HCT116 (cell line): ENCODE data around the gene STAU1. TPM values are rescaled to one million over a fixed set of nuclear protein-coding genes. Genes with fewer than 3 reads are reported as not detected.

ENCODE experiments used
- ATAC-seq: fragments of 200-7000 bp; cut with Tn5 transposase; 2 replicates; pipeline ENCODE4 v1.9.1; 2020; ENCODE audit warnings: mild to moderate bottlenecking, moderate library complexity
- BruUV-seq: library from RNA; stranded (reverse); fragments of 400-500 nt; replicated peaks from 2 replicates; lab custom pipeline; 2021; lab: Mats Ljungman, UMichigan
- CTCF ChIA-PET: fragments of 300-600 bp; sonication (Branson Sonifier 250); formaldehyde crosslinking; loops from one replicate; lab custom pipeline; 2021; ENCODE audit warnings: antibody characterized with exemption; lab: Charles Lee
- POLR2A ChIA-PET: fragments of 300-600, 350-600 bp; sonication (Branson Sonifier 250); formaldehyde crosslinking; loops from one replicate; lab custom pipeline; 2021; ENCODE audit warnings: antibody characterized with exemption; lab: Charles Lee
- RAD21 ChIA-PET, 2 experiments: fragments of 300-600 bp; sonication (Branson Sonifier 250); formaldehyde crosslinking; loops; one replicate each; lab custom pipeline; 2023; ENCODE audit warnings: low total read pairs in 2 of 2; ENCODE audit not compliant: uncharacterized antibody in 2 of 2, unreplicated experiment in 2 of 2, low non-redundant PET in 1 of 2; lab: Charles Lee
- DNase-seq: peaks from one replicate; pipeline ENCODE4 v3.0.0-alpha.2; 2010; ENCODE audit warnings: low read depth, low spot score
- H2AFZ ChIP-seq: fragments of 200-600 bp; shearing (Covaris generic), sonication (generic); 2 replicates; pipeline ENCODE4 v1.6.1; 2017; ENCODE audit warnings: low read depth, mixed run types, mixed read lengths, antibody characterized with exemption, low read length; ENCODE audit not compliant: poor library complexity, severe bottlenecking
- H3K27ac ChIP-seq: 2 replicates; pipeline ENCODE4 v1.5.1; 2012; ENCODE audit warnings: low read depth, low read length
- H3K27me3 ChIP-seq: fragments of 200-600 bp; sonication (generic); 2 replicates; pipeline ENCODE4 v1.6.1; 2016; ENCODE audit warnings: mixed run types, low read length, mixed read lengths; ENCODE audit not compliant: insufficient read depth
- H3K36me3 ChIP-seq, 2 experiments: fragments of 200-500 bp in 1 of 2; fragments of 200-600 bp in 1 of 2; sonication (Bioruptor generic) in 1 of 2; sonication (generic) in 1 of 2; 2 replicates each; pipeline versions ENCODE4 v1.5.1 to v1.6.1; 2014 to 2016; ENCODE audit warnings: low read length in 2 of 2, inconsistent platforms in 1 of 2, mixed read lengths in 1 of 2, mixed run types in 1 of 2; ENCODE audit not compliant: insufficient read depth in 2 of 2, control insufficient read depth in 1 of 2
- H3K4me1 ChIP-seq, 2 experiments: fragments of 200-600 bp in 1 of 2; sonication (generic) in 1 of 2; 2 replicates each; pipeline versions ENCODE4 v1.5.1 to v1.6.1; 2012 to 2017; ENCODE audit warnings: low read length in 2 of 2, inconsistent platforms in 1 of 2, mild to moderate bottlenecking in 1 of 2, mixed read lengths in 1 of 2, mixed run types in 1 of 2, moderate library complexity in 1 of 2; ENCODE audit not compliant: insufficient read depth in 2 of 2, control insufficient read depth in 1 of 2
- H3K4me2 ChIP-seq: fragments of 200-600 bp; sonication (generic); 2 replicates; pipeline ENCODE4 v1.6.1; 2017; ENCODE audit warnings: mixed run types, low read length, mixed read lengths
- H3K4me3 ChIP-seq, 2 experiments: fragments of 200-600 bp in 1 of 2; sonication (generic) in 1 of 2; replicated peaks in 1 of 2; 2 replicates each; pipeline ENCODE4 v1.5.1; 2011 to 2016; ENCODE audit warnings: low read length in 2 of 2, control low read depth in 1 of 2, low read depth in 1 of 2, mild to moderate bottlenecking in 1 of 2, mixed read lengths in 1 of 2, mixed run types in 1 of 2
- H3K79me2 ChIP-seq: fragments of 200-600 bp; sonication (generic); 2 replicates; pipeline ENCODE4 v1.6.1; 2017; ENCODE audit warnings: mild to moderate bottlenecking, mixed run types, low read length, moderate library complexity, mixed read lengths; ENCODE audit not compliant: insufficient read depth
- H3K9ac ChIP-seq: fragments of 200-600 bp; sonication (generic); 2 replicates; pipeline ENCODE4 v1.6.1; 2016; ENCODE audit warnings: low read length, mixed read lengths
- H3K9me2 ChIP-seq: fragments of 200-600 bp; sonication (generic), shearing (Covaris generic); 2 replicates; pipeline ENCODE4 v1.6.1; 2017; ENCODE audit warnings: mixed run types, mild to moderate bottlenecking, moderate library complexity; ENCODE audit not compliant: insufficient read depth
- H3K9me3 ChIP-seq, 2 experiments: fragments of 200-500 bp in 1 of 2; fragments of 200-600 bp in 1 of 2; sonication (Bioruptor generic) in 1 of 2; sonication (generic) in 1 of 2; 2 replicates each; pipeline ENCODE4 v1.6.1; 2014 to 2017; ENCODE audit warnings: low read length in 2 of 2, mixed read lengths in 2 of 2, inconsistent platforms in 1 of 2, low read depth in 1 of 2, mild to moderate bottlenecking in 1 of 2, mixed run types in 1 of 2, moderate library complexity in 1 of 2; ENCODE audit not compliant: control insufficient read depth in 1 of 2, insufficient read depth in 1 of 2
- H4K20me1 ChIP-seq: fragments of 200-600 bp; sonication (generic), shearing (Covaris generic); 2 replicates; pipeline ENCODE4 v1.6.1; 2017; ENCODE audit warnings: mixed run types, mild to moderate bottlenecking, moderate library complexity; ENCODE audit not compliant: insufficient read depth
- CBX3 ChIP-seq: IDR thresholded peaks from 2 replicates; pipeline ENCODE4 v1.6.1; 2012; ENCODE audit warnings: low read depth
- RAD21 ChIP-seq: IDR thresholded peaks from 2 replicates; pipeline ENCODE4 v1.6.1; 2012; ENCODE audit warnings: low read depth, mild to moderate bottlenecking
- YY1 ChIP-seq: IDR thresholded peaks from 2 replicates; pipeline ENCODE4 v1.6.1; 2011; ENCODE audit warnings: low read length, low read depth, moderate library complexity, mild to moderate bottlenecking; ENCODE audit not compliant: insufficient replicate concordance; ENCODE audit errors: extremely low read depth
- ZFX ChIP-seq: fragments of 450-650 bp; IDR thresholded peaks from 2 replicates; pipeline ENCODE4 v1.6.1; 2017
- intact Hi-C: fragments of 100-400 bp; cut with micrococcal nuclease; formaldehyde crosslinking; loops from 2 replicates; pipeline ENCODE4 v1.10.0; 2022
- total RNA-seq: library from RNA; stranded (reverse); gene quantifications from one replicate; pipeline ENCODE4 v1.2.1, GENCODE V29; 2021; ENCODE audit not compliant: unreplicated experiment
- TF ChIP-seq, protein P1 (sequence below): IDR thresholded peaks from 2 replicates; pipeline ENCODE4 v1.6.1; 2012
- TF ChIP-seq, protein P2 (sequence below), 3 experiments: fragments of 200-600 bp in 1 of 3; sonication (generic) in 1 of 3; IDR thresholded peaks in 2 of 3; conservative IDR thresholded peaks in 1 of 3; 2 replicates each; pipeline ENCODE4 v1.5.1; 2012 to 2017; ENCODE audit warnings: low read depth in 2 of 3, low read length in 2 of 3, antibody characterized with exemption in 1 of 3, borderline replicate concordance in 1 of 3, control low read depth in 1 of 3, mild to moderate bottlenecking in 1 of 3, mixed read lengths in 1 of 3, mixed run types in 1 of 3, moderate library complexity in 1 of 3; ENCODE audit not compliant: insufficient read depth in 1 of 3

The STAU1 gene
- total RNA-seq, 1 experiment from 2014 or later, result 90.3 TPM

DNA sequence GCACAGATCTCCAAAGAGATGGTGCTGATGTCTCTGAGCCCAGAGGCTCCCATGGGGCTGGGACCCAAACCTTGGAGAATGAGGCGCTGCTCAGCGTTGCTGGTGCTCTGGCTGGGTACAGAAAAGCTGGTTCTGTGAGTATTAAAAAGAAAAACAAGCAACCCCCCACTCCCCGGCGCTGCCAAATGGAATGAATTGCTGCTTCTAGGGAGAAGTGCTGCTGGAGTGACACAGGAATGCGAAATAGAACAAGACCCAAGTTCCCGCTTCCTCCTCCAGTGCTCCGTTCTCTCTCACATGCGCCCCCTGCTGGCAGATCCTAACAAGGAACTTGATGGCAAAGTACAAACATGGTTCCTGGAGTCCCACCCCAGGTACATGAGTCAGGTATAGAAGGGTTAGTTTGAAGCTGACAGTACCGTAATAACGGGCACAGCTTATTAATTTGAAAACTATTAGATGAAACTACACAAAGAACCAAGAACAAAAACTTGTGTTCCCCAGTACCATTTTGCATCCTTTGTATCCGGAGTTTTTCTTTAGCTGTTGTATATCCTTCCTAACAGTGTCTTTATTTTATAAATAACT is 29.0 kb upstream of the STAU1 start:
- Histone ChIP-seq H4K20me1 (no peaks in the 10 kb centered on the region), H3K4me3 (peak overlapping the region in 1 of 2 experiments; percentile 13; a peak in 1 of 4 replicates)

More for the DNA sequence above, 29.0 kb upstream of the STAU1 start:
- H3K9me2 ChIP-seq, result no peaks in the 10 kb centered on the region
- H3K36me3 ChIP-seq, result peaks cover 6 to 8% of the 10 kb centered on the region in 2 experiments; a peak in 3 of 4 replicates
- peak; percentile 89 for DNase-seq
- TF ChIP-seq, protein P1, sequence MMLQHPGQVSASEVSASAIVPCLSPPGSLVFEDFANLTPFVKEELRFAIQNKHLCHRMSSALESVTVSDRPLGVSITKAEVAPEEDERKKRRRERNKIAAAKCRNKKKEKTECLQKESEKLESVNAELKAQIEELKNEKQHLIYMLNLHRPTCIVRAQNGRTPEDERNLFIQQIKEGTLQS, result no peak
- TF ChIP-seq ZFX (no peak), RAD21 (peak; percentile 78), CBX3 (peak; percentile 64; the same call in 1 of the 2 replicates), YY1 (peak; percentile 73)
- TF ChIP-seq, protein P2, sequence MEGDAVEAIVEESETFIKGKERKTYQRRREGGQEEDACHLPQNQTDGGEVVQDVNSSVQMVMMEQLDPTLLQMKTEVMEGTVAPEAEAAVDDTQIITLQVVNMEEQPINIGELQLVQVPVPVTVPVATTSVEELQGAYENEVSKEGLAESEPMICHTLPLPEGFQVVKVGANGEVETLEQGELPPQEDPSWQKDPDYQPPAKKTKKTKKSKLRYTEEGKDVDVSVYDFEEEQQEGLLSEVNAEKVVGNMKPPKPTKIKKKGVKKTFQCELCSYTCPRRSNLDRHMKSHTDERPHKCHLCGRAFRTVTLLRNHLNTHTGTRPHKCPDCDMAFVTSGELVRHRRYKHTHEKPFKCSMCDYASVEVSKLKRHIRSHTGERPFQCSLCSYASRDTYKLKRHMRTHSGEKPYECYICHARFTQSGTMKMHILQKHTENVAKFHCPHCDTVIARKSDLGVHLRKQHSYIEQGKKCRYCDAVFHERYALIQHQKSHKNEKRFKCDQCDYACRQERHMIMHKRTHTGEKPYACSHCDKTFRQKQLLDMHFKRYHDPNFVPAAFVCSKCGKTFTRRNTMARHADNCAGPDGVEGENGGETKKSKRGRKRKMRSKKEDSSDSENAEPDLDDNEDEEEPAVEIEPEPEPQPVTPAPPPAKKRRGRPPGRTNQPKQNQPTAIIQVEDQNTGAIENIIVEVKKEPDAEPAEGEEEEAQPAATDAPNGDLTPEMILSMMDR (IDR thresholded peaks at IDR 0.05 in 2 of 3, conservative IDR thresholded peaks at IDR 0.05 in 1 of 3; ENCODE audit: borderline replicate concordance in 1 of 3, insufficient read depth in 1 of 3, low read depth in 2 of 3, low read length in 2 of 3), result peak; percentile 79 to 93 (median 85)
- peak overlapping the region; percentile 62 for H3K4me2 ChIP-seq
- CTCF ChIA-PET, result interaction anchor here (0.6 to 2.8 kb wide), 21 partner anchors 10 to 559 kb away, joined by 3 to 57 read pairs (median 4); no protein-coding TSS in a partner anchor
- RAD21 ChIA-PET, result interaction anchor here in 1 of 2 experiments (1.5 kb wide), 1 partner anchor 84 kb away, joined by 7 read pairs; no protein-coding TSS in a partner anchor
- no peak overlapping the region for H3K9ac ChIP-seq
- ATAC-seq, result peak; percentile 78
- no peak overlapping the region for H3K27ac ChIP-seq
- H3K79me2 ChIP-seq, result peaks cover 28% of the 10 kb centered on the region
- POLR2A ChIA-PET, result no interaction called here
- peak overlapping the region; percentile 77 for H2AFZ ChIP-seq
- no TSS peak for BruUV-seq
- H3K27me3 ChIP-seq, result no peaks in the 10 kb centered on the region
- intact Hi-C loops, result loop anchor here (1.0 to 5.0 kb wide), 3 partner anchors 84 to 580 kb away; no protein-coding TSS in a partner anchor
- peaks cover 18 to 23% of the 10 kb centered on the region in 2 experiments for H3K4me1 ChIP-seq
- H3K9me3 ChIP-seq, result no peaks in the 10 kb centered on the region
